ENCODE results near the gene CARD11.

Gene CARD11

GRCh38 chr7:3043544-3044371 is at the start of gene CARD11:
Gene CARD11, minus strand, starts transcription at chr7:3043867. Its CDS starts 85,361 bp downstream, at chr7:2958506.
- no peak for DNase-seq

DNA sequence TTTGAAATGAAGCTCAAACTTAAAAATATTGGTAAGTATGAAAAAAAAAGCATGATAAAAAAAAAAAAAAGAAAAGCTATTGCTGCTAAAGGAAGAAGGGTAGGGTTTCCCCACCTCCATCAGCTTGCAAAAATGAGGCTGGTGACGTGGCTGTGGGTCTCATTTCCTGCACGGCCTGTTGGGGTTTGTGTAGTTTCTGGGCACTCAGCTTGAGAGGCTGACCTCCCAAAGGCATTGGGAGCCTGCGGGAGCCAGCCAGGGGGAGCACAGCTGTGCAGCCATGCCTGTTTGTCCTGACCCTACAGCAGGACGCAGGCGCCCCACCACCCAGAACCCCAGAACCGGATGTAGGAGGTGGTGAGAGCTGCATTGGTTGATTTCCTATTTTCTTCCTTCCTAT is 48.8 kb upstream of the CARD11 start:
- DNase-seq = no peak

GRCh38 chr7:3091631-3092030 is 48.0 kb upstream of the CARD11 start:
- DNase-seq = no peak

GRCh38 chr7:3089493-3089892 is 45.8 kb upstream of the CARD11 start:
- DNase-seq = no peak

DNA sequence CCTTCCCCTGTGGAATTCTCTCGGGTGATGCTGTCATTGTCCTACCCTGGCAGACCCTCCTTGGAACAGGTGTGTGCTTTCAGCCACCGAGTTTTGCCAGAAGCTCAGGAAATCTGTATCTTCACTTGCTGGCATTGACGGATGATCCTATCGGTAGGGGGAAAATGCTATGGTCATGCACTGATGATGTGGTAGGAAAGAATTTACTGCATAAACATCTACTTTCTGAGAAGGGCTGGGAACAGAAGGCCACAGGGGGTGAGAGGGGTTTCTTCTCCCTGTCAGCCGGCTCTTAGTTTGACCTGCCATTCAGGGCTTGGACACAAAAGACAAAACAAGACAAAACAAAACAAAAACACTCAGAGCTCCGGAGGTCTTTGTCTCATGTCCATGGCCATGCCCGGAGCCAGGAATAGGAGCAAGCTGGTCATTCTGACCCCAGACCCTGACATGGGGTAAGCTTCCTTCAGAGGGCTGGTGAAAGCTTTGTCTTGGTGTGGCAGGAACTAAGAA is 43.6 kb upstream of the CARD11 start:
- no peak for DNase-seq

- DNase-seq = no peak
Measured at GRCh38 chr7:3083350-3083749, 39.7 kb upstream of the CARD11 start.

DNA sequence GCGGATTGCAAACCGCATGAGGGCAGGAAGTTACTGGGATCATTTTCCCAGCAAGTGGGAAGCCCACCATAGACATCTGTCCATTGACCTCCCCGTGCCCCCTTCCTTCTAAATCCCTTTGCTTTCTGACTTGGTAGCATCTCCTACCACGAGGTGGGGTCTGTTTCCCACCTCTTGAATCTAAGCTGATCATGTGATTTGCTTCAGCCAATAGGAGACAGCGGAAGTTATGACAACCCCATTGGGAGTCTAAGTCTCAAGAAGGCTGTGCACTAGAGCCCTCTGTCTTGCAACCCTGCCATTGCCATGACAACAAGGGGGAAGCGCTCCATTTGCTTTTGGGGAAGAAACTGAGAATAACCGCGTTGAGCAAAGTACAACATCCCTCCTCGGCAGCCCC is 39.2 kb upstream of the CARD11 start:
- no peak for DNase-seq

- DNase-seq = no peak
Measured at GRCh38 chr7:3082386-3082785, 38.7 kb upstream of the CARD11 start.

- no peak for DNase-seq
Measured at GRCh38 chr7:3080106-3080505, 36.4 kb upstream of the CARD11 start.

- no peak for DNase-seq
Measured at GRCh38 chr7:3078514-3078913, 34.8 kb upstream of the CARD11 start.

DNA sequence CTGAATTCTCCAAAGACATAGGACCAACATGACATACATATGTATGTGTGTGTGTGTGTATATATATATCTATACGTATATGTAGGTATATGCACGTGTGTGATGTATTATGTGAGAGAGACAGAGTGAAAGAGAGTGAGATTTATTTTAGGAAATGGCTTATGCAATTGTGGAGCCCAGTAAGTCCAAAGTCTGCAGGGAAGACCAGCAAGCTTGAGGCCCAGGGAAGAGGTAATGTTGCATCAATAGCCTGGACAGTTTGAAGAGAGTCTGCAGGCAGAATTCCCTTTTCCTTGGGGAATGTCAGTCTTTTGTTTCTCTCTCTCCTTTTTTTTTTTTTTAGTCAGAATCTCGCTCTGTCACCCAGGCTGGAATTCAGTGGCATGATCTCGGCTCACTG is 33.0 kb upstream of the CARD11 start:
- DNase-seq = no peak

- DNase-seq = no peak
Measured at GRCh38 chr7:3076163-3076562, 32.5 kb upstream of the CARD11 start.

DNA sequence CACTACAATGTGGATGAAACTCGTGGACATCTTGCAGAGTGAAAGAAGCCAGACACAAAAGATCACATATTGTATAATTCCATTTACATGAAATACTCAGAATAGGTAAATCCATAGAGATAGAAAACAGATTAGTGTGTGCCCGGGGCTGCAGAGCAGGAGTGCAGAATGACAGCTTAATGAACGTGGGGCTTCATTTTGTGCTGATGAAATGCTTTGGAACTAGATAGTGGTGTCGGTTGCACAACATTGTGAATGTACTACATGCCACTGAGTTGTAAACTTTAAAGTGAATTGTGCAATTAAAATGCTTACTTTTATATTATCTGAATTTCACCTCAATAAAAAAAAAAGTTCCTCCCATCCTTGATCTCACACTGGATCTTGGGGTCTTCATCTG is 31.8 kb upstream of the CARD11 start:
- DNase-seq = no peak

DNA sequence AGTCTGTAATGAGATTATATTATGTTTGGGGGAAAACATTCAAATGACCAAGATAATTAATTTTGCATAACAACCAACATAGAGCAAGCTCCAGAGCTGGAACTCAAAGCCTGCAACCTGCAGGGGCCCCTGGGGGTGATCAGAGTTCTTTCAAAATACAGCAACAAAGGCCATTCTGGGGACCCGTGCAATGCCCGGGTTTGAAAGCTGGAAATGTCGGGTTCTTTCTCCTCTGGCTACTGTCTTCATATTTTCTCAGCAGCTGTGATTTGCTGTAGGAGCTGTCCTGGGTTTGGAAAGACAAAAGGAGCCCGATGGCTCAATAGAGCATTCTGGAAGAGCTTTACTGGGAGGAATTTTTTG is 30.8 kb upstream of the CARD11 start:
- DNase-seq = no peak

DNA sequence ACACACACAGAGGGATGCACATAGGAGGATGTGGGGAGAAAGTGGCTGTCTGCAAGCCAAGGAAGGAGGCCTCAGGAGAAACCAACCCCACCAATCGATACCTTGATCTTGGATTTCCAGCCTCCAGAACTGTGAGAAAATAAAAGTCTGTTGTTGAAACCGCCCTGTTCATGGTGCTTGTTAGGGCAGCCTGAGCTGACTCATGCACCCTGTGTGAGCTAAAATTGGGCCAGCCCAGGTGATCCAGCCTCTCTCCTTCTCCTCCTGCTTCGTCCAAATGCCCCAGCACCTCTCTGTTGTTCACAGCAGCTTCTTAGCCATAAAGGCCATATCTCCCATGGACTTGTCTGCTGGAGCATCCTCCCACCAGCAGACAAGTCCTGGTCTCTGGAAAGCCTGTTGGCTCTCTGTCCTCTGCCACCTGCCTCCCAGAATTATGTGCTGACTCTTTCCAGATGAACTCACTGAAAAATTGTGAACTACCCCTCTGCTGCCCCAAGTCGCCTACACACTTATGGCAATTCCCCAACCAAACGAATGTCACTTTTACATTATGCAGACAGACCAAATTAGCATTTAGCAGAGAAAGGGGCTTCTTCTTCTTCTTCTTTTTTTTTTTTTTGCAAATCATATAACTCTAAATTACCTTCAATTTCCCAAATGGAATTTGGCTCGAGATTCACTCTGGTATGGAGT is 30.2 kb upstream of the CARD11 start:
- DNase-seq = no peak

- no peak for DNase-seq
Measured at GRCh38 chr7:3070908-3071307, 27.2 kb upstream of the CARD11 start.

- no peak for DNase-seq
Measured at GRCh38 chr7:3069771-3070449, 26.2 kb upstream of the CARD11 start.

GRCh38 chr7:3068530-3068929 is 24.9 kb upstream of the CARD11 start:
- DNase-seq = no peak

- DNase-seq = no peak
Measured at GRCh38 chr7:3067606-3068380, 24.1 kb upstream of the CARD11 start.

DNA sequence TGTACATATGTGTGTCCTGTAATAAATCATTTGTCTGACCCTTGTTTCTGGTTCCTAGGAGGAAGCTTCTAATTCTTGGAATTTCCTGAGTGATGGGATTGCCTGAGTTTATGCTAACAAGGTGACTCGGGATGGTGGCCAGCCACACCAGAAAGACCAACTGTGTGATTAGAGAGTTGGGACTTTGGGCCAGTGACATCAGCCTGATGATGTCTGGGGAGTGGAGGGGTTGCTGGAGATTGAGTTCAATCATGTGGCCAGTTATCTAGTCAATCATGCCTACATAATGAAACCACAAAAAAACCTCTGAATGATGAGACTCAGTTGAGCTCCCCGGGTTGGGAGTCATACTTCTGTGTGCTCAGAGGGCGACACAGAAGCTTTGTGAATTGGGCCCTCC is 23.5 kb upstream of the CARD11 start:
- no peak for DNase-seq

DNA sequence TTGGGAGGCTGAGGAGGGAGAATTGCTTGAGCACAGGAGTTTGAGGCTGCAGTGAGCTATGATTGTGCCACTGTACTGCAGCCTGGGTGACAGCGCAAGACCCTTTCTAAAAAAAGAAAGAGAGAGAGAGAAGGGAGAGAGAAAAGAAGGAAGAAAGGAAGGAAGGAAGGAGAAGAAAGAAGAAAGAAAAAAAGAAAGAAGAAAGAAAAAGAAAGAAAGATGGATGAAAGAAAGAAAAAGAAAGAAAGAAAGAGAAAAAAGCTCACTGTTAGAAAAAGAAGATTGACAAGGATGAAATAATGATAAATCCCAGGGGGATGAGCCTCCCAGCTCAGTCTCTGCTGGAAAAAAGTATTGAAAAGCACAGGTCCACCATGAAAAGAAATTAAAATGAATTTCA is 22.8 kb upstream of the CARD11 start:
- no peak for DNase-seq

- DNase-seq = no peak
Measured at GRCh38 chr7:3065724-3066143, 22.1 kb upstream of the CARD11 start.

DNA sequence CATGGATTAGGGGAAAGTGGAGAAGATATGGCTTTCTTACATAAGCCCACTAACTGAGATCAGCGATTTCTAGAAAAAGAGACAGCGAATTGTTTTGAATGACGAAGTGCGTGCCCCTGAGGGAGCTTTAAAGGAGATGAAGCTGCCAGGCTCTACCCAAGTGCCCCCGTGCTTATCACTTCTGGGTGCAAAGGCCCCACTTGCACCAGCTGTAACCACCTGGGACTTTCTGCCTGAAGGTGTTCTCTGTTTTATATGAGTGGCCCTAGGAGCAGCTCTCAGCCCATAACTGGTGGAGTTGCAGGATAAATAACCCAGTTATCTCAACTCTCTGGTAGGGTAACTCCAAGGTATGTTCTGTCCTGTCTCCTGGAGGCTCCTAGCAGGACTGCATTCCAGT is 20.4 kb upstream of the CARD11 start:
- DNase-seq = no peak
